ENCODE results near the gene ZNF587. TPM values are rescaled to one million over a fixed set of nuclear protein-coding genes. Genes with fewer than 3 reads are reported as not detected.
"Not testable (repeated sequence)": the region's sequence is repeated elsewhere in the genome, so short reads cannot be mapped to it uniquely, and the experiment has no call there.

ZNF587 gene
- total RNA-seq, 4 donors from 2014 or later, result 21.0 to 34.8 (median 28.3) TPM

GRCh38 chr19:57807541-57807940 lies 42.1 kb upstream of the ZNF587 start:
- H3K36me3 ChIP-seq, result peaks cover 0 to 82% (median 4%) of the 10 kb centered on the region in 3 donors
- H3K4me1 ChIP-seq, result peaks cover 0 to 21% (median 0%) of the 10 kb centered on the region in 4 donors
- WGBS, 2 donors, result 92 to 96% methylated on average over 2 of the region's 2 CpGs
- DNase-seq (ENCODE audit: low spot score in 2 of 2), result no peak
- H3K27me3 ChIP-seq, result no peaks in the 10 kb centered on the region
- no peak overlapping the region for H3K4me3 ChIP-seq
- H3K9me3 ChIP-seq, result peaks cover 0 to 35% (median 0%) of the 10 kb centered on the region in 4 donors
- TF ChIP-seq CTCF (IDR thresholded peaks at IDR 0.05) (no peak), EP300 (IDR thresholded peaks at IDR 0.05) (no peak), POLR2A (IDR thresholded peaks at IDR 0.05) (no peak)
- H3K27ac ChIP-seq, result no peak overlapping the region

GRCh38 chr19:57810410-57811295 lies 39.0 kb upstream of the ZNF587 start:
- not testable (repeated sequence) for H3K27me3 ChIP-seq; H3K27ac ChIP-seq; H3K4me3 ChIP-seq; DNase-seq (ENCODE audit: low spot score in 2 of 2)
- peaks cover 0 to 23% (median 0%) of the 10 kb centered on the region in 4 donors for H3K9me3 ChIP-seq
- peaks cover 0 to 73% (median 4%) of the 10 kb centered on the region in 3 donors for H3K36me3 ChIP-seq
- WGBS, 2 donors, result 78 to 84% methylated on average over 17 of the region's 17 CpGs
- peaks cover 0 to 26% (median 5%) of the 10 kb centered on the region in 4 donors for H3K4me1 ChIP-seq

- no peak for DNase-seq (ENCODE audit: low spot score in 2 of 2)
- no peaks in the 10 kb centered on the region for H3K27me3 ChIP-seq
- H3K4me3 ChIP-seq, result no peak overlapping the region
- H3K27ac ChIP-seq, result no peak overlapping the region
- peaks cover 0 to 26% (median 5%) of the 10 kb centered on the region in 4 donors for H3K4me1 ChIP-seq
- peaks cover 0 to 57% (median 4%) of the 10 kb centered on the region in 3 donors for H3K36me3 ChIP-seq
- TF ChIP-seq EP300 (IDR thresholded peaks at IDR 0.05), result no peak
- no peak for TF ChIP-seq POLR2A (IDR thresholded peaks at IDR 0.05)
- no peak for TF ChIP-seq CTCF (IDR thresholded peaks at IDR 0.05)
- WGBS, 2 donors, result 76 to 82% methylated on average over 3 of the region's 3 CpGs
- H3K9me3 ChIP-seq, result peaks cover 0 to 23% (median 0%) of the 10 kb centered on the region in 4 donors
These were observed 37.4 kb upstream of the ZNF587 start for GRCh38 chr19:57812226-57812625.

GRCh38 chr19:57812975-57813820 lies 36.5 kb upstream of the ZNF587 start:
- H3K27ac ChIP-seq; H3K27me3 ChIP-seq; H3K4me3 ChIP-seq; DNase-seq (ENCODE audit: low spot score in 2 of 2): not testable (repeated sequence)
- Histone ChIP-seq H3K4me1 (peaks cover 0 to 26% (median 5%) of the 10 kb centered on the region in 4 donors), H3K9me3 (peaks cover 0 to 17% (median 0%) of the 10 kb centered on the region in 4 donors), H3K36me3 (peaks cover 0 to 47% (median 0%) of the 10 kb centered on the region in 3 donors)
- WGBS, 2 donors, result 88 to 93% methylated on average over 13 of the region's 13 CpGs

- H3K9me3 ChIP-seq, result peaks cover 0 to 12% (median 0%) of the 10 kb centered on the region in 4 donors
- H3K27me3 ChIP-seq, result no peaks in the 10 kb centered on the region
- peaks cover 0 to 41% (median 0%) of the 10 kb centered on the region in 3 donors for H3K36me3 ChIP-seq
- peak overlapping the region; percentile 62 to 84 (median 72) for H3K4me3 ChIP-seq
- WGBS, 2 donors, result 13 to 22% methylated on average over 13 of the region's 13 CpGs
- no peak for TF ChIP-seq EP300 (IDR thresholded peaks at IDR 0.05)
- TF ChIP-seq POLR2A (IDR thresholded peaks at IDR 0.05), result no peak
- no peak for TF ChIP-seq CTCF (IDR thresholded peaks at IDR 0.05)
- H3K27ac ChIP-seq, result peak overlapping the region in 3 of 4 donors; percentile 79 to 82 (median 80)
- no peak for DNase-seq (ENCODE audit: low spot score in 2 of 2)
- peaks cover 0 to 31% (median 5%) of the 10 kb centered on the region in 4 donors for H3K4me1 ChIP-seq
These were observed 35.6 kb upstream of the ZNF587 start for GRCh38 chr19:57813919-57814504.

Measured in tibial nerve (tissue), 4 donors.